C4-2B (cell line): Measurements from ENCODE around the gene CR2.

Experiments
- H3K27ac ChIP-seq: fragments of 450-650 bp; 2 replicates; pipeline ENCODE4 v1.5.1; 2017
- CTCF ChIP-seq: fragments of 450-650 bp; conservative IDR thresholded peaks from 2 replicates; pipeline ENCODE4 v1.5.1; 2017; ENCODE audit warnings: mild to moderate bottlenecking
- ZFX ChIP-seq: fragments of 450-650 bp; IDR thresholded peaks from 2 replicates; pipeline ENCODE4 v1.6.1; 2017

The CR2 gene

GRCh38 chr1:207455183-207455754 lies 1.1 kb downstream of the CR2 start:
- H3K27ac ChIP-seq, result no peak overlapping the region
- TF ChIP-seq ZFX, result no peak
- TF ChIP-seq CTCF, result no peak

DNA sequence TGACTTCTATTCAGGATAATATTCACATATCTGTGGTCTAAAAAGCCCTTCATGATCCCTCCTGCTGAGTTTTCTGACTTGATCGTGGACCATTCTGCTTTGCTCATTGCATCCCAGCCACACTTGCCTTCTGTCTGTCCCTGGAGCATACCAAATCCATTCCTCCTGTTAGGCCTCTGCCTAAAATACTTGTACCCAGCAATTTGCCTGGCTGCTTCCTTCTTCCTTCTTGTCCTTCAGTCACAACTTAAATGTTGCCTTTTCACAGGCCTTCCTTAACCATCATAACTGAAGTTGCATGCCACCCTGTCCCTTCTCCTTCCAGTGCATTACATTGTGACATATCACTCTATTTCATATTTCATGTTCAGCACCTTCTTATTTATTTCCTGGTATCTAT lies 4.3 kb downstream of the CR2 start:
- TF ChIP-seq ZFX, result no peak
- TF ChIP-seq CTCF, result no peak
- H3K27ac ChIP-seq, result no peak overlapping the region

DNA sequence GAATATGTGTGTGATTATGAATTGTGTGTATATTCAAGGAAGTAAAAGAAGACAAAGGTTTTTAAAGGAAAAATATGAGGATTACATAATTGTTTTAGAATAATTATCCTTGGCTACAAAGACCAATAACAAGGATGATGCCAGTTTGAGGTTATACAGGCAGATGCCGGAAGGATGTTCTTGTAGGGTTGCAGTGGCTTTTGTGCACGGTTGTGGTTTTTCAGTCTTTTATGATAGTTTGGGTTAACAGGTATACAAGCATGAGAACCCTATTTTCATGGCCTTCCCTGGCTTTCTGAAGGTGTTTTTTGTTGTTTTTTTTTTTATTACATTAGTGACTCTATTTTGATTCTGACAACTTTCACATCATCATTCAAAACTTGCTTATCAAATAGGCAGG lies 4.9 kb downstream of the CR2 start:
- no peak overlapping the region for H3K27ac ChIP-seq
- no peak for TF ChIP-seq CTCF
- no peak for TF ChIP-seq ZFX

GRCh38 chr1:207461649-207462048 lies 7.5 kb downstream of the CR2 start:
- no peak for TF ChIP-seq ZFX
- H3K27ac ChIP-seq, result no peak overlapping the region

- TF ChIP-seq CTCF (no peak), ZFX (no peak)
- H3K27ac ChIP-seq, result no peak overlapping the region
These were observed 8.4 kb downstream of the CR2 start for GRCh38 chr1:207462535-207462934.

GRCh38 chr1:207463021-207463420 lies 8.9 kb downstream of the CR2 start:
- TF ChIP-seq CTCF (no peak), ZFX (no peak)
- H3K27ac ChIP-seq, result no peak overlapping the region

GRCh38 chr1:207463571-207463970 lies 9.4 kb downstream of the CR2 start:
- TF ChIP-seq ZFX, result no peak
- TF ChIP-seq CTCF, result no peak
- no peak overlapping the region for H3K27ac ChIP-seq

DNA sequence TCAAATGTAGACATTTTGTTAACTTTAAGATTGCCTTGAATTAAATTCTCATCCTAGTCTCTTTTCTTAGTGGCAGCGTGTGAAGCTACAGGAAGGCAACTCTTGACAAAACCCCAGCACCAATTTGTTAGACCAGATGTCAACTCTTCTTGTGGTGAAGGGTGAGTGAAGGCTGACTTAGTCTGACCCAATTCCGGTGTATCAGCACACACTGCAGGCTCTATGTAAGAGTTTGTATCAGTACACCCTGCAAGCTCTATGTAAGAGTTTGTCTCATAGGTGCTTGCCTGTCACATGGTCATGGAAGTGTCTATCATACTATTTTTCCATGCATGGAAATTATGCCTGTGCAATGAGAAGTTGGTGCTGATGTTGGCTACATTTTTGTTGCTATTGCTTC lies 16.8 kb downstream of the CR2 start:
- TF ChIP-seq CTCF, result no peak
- no peak for TF ChIP-seq ZFX
- H3K27ac ChIP-seq, result no peak overlapping the region
